Sciatic nerve (tissue), 2 donors: ENCODE data around the gene CES2. TPM values are rescaled to one million over a fixed set of nuclear protein-coding genes. Genes with fewer than 3 reads are reported as not detected.
"Not testable (repeated sequence)": the region's sequence is repeated elsewhere in the genome, so short reads cannot be mapped to it uniquely, and the experiment has no call there.

ENCODE experiments used
- ATAC-seq: fragments of 200-7000 bp; cut with Tn5 transposase; one replicate; pipeline ENCODE4 v1.9.1; 2020; ENCODE audit warnings: mild to moderate bottlenecking, moderate library complexity
- DNase-seq: peaks from one replicate; pipeline ENCODE4 v3.0.0-alpha.2; 2020; ENCODE audit warnings: low spot score
- intact Hi-C: fragments of 100-400 bp; cut with DNase I; formaldehyde crosslinking; loops from one replicate; pipeline ENCODE4 v1.14.2; 2022
- total RNA-seq: library from RNA; stranded (reverse); fragmentation: NEBNext Ultra II Directional; extraction: Animal tissue kit (Norgen Biotek cat#: 25700); gene quantifications from one replicate; pipeline ENCODE4 v1.2.1, GENCODE V29; 2021
- donor health status: DM: no; HTN: no; CAD: no.
- donor health status: DM: no; HTN: no; CAD: no.

Gene CES2
- total RNA-seq, 1 donor from 2014 or later = 27.8 TPM

- intact Hi-C loops = no loop called here
- peak; percentile 45 for ATAC-seq
These were observed 13.0 kb downstream of the CES2 start for GRCh38 chr16:66948134-66948836.

DNA sequence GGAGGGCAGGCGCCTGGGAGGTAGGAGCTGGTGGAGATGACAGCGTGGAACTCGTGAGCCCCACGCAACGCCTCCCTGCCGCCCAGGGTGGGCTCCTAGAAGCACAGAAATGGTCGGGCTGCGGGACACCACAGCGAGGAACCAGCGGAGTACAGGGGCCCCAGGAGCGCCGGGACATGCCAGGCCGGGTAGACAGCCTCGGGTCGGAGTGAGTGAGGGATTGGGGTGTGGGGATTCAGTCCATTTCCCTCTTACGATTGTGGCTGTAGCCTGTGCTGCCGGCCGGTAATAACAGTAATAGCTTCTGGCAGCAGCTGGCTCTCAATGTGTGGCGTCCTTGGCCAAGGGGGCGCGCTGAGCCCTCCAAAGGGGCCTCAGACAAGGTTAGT is 13.5 kb downstream of the CES2 start:
- intact Hi-C loops = no loop called here
- ATAC-seq (peak; percentile 20), DNase-seq (no peak)

More at GRCh38 chr16:66948134-66948836, 13.0 kb downstream of the CES2 start:
- no peak for DNase-seq

DNA sequence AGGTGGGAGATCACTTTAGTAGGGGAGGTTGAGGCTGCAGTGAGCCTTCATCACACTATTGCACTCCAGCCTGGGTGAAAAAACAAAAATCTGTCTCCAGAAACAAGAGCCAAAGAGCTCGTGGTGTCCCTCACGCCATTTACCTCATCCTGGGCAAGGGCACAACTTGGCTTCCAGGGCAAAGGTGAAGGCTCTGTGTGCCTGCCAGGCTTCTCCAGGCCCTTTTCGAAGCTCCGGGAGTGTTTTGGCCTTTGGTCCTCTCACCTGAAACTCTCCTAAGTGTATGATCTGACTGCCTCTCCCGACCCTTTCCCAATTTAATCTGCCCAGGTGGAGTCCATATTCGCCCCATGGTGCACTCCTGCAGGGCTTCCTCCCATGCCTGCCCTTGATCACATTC is 14.2 kb downstream of the CES2 start:
- intact Hi-C loops = no loop called here
- ATAC-seq (no peak), DNase-seq (no peak)

DNA sequence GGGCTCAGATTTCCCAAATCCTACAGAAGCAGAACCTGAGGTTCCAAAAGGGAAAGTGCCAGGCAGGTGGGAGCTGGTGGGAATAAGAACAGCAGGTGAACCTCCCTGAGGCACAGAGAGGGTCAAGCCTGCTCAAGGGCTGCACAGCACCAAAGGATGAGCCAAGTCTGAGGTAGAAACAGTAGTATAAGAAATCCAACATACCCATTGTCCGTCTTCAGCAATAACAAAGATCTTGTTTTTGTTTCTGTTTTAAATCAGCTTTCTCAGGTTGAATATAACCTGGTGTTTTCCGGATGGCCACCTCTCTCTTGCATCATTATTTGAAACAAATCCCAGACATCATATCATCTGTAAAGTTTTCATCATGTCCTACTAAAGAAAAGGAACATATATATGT is 15.1 kb downstream of the CES2 start:
- intact Hi-C loops = no loop called here

GRCh38 chr16:66950971-66951790 is 15.9 kb downstream of the CES2 start:
- intact Hi-C loops = no loop called here
- no peak for DNase-seq
- ATAC-seq = no peak

More for the DNA sequence above, 15.1 kb downstream of the CES2 start:
- DNase-seq = no peak
- ATAC-seq = no peak

DNA sequence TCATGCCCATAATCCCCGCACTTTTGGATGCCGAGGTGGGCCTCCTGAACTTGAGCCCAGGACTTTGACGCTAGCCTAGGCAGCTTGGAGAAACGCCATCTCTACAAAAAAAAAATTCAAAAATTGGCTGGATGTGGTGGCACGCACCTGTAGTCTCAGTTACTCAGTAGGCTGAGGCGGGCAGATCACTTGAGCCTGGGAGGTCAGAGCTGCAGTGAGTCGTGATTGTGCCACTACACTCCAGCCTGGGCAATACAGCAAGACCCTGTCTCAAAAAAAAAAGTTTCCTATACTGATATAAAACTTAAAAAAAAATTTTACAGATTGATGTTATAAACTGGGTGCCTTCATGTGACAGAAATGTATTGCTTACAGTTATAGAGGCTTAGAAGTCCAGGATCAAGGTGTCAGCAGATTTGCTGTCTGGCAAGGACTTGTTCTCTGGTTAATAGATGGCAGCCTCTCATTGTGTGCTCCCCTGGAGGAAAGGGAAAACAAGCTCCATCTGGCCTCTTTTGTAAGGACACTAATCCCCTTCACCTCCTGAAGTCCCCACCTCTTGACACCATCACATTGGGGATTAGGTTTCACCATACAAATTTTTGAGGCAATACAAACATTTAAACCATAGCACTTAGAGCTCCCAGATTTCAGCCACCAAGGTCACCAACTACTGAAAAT is 17.3 kb downstream of the CES2 start:
- no peak for ATAC-seq
- intact Hi-C loops = no loop called here
- DNase-seq = no peak

GRCh38 chr16:66953462-66954096 is 18.3 kb downstream of the CES2 start:
- intact Hi-C loops = no loop called here
- DNase-seq (no peak), ATAC-seq (no peak)

DNA sequence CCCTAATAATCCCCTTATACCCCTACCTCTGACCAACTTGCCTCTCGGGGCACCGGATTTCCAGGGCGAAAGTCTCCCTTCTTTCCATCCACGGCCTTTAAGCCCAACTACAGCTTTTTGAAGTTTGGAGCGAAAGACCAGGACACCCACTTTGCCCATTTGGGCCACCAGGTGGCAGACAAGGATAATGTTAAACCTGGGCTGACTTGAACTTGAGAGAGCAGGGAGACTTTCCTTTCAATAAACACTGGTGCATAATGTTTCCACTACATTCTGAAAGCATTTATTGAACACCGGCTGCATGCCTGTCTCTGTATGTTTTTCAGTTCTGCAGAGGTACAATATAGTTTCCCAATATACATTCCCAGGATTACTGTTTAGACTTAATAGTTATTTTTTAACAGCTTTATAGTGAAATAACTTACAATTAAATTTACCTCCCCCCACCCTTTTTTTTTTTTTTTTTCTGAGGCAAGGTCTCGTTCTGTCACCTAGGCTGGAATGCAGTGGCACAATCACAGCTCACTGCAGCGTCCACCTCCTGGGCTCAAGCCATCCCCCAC is 18.9 kb downstream of the CES2 start:
- peak; percentile 84 for DNase-seq
- intact Hi-C loops = no loop called here
- peak; percentile 78 for ATAC-seq

DNA sequence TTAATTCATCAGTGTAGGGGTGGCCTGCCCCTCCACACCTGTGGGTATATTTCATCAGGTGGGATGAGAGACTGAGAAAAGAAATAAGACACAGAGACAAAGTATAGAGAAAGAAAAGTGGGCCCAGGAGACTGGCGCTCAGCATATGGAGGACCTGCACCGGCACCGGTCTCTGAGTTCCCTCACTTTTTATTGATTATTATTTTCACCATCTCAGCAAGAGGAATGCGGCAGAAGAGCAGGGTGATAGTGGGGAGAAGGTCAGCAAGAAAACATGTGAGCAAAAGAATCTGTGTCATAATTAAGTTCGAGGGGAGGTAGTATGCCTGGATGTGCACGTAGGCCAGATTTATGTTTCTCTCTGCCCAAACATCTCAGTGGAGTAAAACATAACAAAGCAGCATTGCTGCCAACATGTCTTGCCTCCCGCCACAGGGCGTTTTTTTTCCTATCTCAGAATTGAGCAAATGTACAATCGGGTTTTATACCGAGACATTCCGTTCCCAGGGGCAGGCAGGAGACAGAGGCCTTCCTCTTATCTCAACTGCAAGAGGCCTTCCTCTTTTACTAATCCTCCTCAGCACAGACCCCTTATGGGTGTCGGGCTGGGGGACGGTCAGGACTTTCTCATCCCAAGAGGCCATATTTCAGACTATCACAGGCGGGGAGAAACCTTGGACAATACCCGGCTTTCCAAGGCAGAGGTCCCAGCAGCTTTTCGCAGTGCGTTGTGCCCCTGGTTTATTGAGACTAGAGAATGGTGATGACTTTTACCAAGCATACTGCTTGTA is 20.2 kb downstream of the CES2 start:
- ATAC-seq, DNase-seq, intact Hi-C loops: not testable (repeated sequence)

- intact Hi-C loops, ATAC-seq, DNase-seq: not testable (repeated sequence)
These were observed 20.8 kb downstream of the CES2 start for GRCh38 chr16:66956154-66956457.

GRCh38 chr16:66958857-66959703 is 23.8 kb downstream of the CES2 start:
- DNase-seq (no peak), ATAC-seq (no peak)
- intact Hi-C loops = no loop called here

GRCh38 chr16:66959704-66960161 is 24.4 kb downstream of the CES2 start:
- intact Hi-C loops = no loop called here
- DNase-seq = no peak
- peak; percentile 42 for ATAC-seq

GRCh38 chr16:66960270-66960669 is 25.0 kb downstream of the CES2 start:
- intact Hi-C loops = no loop called here
- DNase-seq (no peak), ATAC-seq (no peak)

- ATAC-seq (peak; percentile 51), DNase-seq (no peak)
These were observed 25.9 kb downstream of the CES2 start, which contains the start of gene CES3 for GRCh38 chr16:66961065-66961744. Gene CES3 (plus strand): TSS chr16:66961266. CDS start chr16:66961308, 42 bp downstream.

GRCh38 chr16:66961914-66962313 is 26.6 kb downstream of the CES2 start:
- intact Hi-C loops = no loop called here
- no peak for ATAC-seq
- DNase-seq = no peak

More at GRCh38 chr16:66961065-66961744, 25.9 kb downstream of the CES2 start, which contains the start of gene CES3:
- intact Hi-C loops = no loop called here

DNA sequence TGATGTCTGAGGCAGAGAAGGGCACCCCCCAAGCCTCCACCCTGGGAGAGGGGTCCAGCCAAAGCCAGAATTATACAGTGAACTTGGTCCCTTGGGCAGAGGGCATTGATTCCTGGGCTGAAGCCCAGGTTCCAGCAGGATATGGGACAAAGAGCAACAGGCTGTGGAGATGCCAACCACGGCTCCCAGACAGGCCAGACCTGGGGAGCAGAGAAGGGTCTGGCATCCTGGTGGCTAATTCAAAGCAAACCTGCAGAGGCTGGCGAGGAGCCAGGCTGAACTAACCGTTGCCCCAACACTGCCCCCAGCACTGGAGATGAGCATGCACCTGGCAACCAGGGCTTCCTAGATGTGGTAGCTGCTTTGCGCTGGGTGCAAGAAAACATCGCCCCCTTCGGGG is 28.7 kb downstream of the CES2 start:
- no peak for ATAC-seq
- intact Hi-C loops = no loop called here
- no peak for DNase-seq

DNA sequence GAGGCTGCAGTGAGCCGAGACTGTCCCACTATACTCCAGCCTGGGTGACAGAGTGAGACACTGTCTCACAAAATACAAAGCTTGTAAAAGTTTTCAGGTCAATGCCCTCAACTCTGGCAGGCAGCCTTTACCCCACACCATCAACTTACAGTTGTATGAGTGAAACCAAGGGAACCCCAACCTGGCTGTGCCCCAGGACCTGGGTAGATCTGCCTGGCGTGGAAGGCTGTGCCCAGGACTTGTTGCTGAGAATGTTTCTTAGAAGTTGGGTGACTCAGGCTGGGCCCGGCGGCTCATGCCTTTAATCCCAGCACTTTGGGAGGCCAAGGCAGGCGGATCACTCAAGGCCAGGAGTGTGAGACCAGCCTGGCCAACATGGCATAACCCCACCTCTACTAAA is 33.5 kb downstream of the CES2 start:
- DNase-seq = no peak
- intact Hi-C loops = no loop called here
- no peak for ATAC-seq
